HPDE6-E6E7 (cell line): Measurements from ENCODE around the gene ZBTB21.
"Not testable (repeated sequence)": the region's sequence is repeated elsewhere in the genome, so short reads cannot be mapped to it uniquely, and the experiment has no call there.

ENCODE experiments used
- DNase-seq: peaks from one replicate; pipeline ENCODE4 v3.0.0; 2011; ENCODE audit warnings: missing footprints; ENCODE audit errors: extremely low spot score

ZBTB21 gene

DNA sequence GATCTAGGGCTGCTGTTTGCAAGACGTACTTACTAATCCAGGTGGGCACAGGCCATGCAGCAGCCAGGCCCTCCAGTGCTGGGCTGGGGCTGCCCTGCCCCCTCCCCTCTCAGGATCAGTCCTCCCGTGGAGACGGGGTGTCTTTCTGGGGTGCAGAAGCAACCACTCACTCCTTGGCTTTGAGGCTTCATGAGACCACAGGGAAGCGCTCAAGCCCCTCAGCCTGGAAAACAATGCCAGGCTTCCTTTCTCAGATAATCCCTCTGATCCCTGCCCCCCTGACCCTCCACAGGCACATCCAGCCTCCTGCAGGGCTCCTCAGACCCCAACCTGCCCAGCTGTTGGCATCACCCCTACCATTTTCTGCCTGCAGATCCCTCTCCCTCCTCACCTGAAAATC, 42.5 kb downstream of the ZBTB21 start:
- DNase-seq, result no peak

DNA sequence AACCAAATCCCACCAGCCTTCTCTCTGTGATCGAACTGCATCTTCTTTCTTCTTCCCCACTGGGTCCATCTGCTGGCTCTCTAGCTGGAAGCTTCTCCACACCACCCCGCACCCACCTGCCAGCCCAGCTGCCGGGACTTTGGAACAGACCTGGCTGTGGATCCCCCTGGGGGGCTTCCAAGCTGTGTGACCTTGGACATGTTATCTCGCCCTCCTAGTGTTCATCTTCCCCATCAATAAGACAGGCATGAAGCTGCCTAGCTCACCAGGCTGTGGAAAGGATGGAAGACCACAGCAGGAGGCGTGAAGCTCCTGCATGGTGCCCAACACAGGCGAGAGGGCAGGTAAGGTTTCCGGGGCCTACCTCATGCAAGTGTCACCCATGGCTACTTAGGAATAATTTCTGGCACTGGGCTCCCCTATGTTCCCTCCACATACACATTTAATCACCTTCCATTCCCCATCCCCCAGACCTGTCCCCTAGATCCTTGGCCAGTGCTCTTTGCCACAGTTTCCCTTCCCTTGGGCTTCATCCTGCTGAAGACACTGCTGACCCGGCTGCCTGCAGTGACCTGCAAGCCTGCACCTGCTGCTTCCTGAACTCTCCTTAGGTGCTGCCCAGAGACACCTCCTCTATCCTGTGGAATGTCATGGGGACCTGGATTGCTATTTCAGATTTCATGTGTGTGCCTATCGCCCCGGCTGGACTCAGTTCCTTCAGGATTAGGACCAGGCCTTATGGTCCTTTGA, 43.1 kb downstream of the ZBTB21 start:
- no peak for DNase-seq

DNA sequence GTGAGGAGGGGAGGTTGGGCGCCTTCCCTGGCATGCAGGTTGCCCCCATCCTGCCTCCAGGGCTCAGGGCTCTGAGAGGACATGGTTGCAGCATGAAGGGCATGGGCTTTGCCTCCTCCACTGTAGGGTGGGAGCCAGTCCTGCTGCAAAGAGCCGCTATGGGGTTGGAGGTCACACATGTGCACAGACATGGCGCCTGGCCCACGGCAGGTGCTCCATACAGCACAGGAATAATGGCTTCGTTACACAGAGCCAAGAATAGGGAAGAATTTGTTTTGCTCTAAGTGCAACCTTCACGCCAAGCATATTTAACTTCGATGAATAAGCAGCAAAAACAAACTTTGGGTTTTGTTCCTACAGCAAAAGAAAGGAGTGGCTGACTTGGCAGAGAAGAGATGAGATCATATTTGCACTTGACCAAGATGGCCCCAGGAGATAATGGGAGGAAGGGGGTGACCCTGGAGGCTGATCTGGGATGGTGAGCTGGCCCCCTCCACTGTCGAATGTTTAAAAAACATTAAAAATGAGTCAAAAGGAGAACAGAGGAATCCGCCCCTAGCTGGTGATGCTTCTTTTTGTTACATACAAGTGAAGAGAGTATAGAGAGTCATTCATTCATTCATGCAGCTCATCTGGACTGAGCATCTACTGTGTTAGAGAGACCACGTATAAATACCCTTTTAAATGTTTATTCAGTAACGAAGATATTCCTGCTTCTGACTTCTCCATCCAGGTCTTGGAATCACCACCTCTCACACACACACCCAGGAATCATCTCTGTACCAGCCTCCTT, 43.9 kb downstream of the ZBTB21 start:
- DNase-seq, result no peak

DNA sequence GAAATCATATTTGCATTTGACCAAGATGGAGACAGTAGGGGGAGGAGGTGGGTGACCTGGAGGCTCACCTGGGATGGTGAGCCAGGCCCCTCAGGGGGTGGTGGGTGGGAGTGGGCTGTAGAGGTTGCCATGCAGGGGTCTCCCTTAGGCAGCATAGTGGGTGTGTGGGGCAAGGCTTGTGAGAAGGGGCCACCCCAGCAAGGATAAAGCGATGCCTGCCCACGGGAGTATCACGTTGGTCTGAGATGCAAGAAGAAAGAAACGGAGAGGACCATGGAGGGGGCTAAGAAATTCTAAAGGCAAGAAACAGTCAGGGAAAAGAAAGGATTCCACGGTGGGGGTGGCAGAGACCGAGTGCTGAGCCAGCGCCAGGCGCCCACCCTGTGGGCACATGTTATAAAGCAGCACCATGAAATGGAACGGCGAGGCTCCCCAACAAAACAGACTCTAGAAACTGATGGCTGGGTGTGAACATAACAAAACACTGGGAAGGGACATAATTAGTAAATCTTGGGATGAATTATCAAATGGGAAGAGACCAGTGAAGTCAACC, 44.6 kb downstream of the ZBTB21 start:
- DNase-seq, result no peak

DNA sequence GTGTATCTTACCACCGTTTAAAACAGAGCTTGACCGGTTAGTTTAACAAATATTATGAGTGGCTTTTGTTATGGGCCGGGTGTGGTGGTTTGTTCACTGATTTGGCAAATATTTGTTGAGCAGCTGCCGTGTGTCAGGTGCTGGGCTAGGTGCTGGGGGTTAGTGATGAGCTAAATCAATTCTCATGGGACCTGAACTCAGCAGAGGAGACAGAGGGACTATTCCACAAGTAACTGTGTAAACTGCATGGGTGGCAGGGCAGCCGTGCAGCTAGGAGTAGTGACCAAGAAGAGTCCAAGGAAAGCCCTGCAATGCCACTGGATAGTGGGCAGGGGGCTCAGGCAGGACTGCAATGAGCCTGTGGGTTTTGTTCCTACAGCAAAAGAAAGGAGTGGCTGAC, 45.1 kb downstream of the ZBTB21 start:
- DNase-seq, result no peak

DNA sequence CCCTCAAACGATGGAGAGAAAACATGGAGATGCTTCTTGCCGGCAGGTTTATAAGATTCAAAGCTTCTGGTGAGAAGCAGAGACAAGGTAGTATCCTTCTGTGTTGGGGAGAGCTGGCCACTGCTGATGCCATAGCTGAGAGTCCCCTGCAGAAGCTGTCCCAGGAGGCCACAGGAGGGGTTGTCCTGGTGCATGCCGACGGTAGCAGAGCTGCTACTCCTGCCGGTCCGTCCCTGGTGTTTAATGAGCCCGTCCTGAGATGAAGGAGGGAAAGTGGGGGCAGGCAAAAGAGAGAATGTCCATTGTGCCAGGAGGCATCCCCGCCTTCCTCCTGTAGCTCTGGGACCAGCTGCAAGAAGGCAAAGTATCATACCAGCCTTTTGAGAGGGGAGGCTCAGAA, 46.0 kb downstream of the ZBTB21 start:
- DNase-seq, result no peak

DNA sequence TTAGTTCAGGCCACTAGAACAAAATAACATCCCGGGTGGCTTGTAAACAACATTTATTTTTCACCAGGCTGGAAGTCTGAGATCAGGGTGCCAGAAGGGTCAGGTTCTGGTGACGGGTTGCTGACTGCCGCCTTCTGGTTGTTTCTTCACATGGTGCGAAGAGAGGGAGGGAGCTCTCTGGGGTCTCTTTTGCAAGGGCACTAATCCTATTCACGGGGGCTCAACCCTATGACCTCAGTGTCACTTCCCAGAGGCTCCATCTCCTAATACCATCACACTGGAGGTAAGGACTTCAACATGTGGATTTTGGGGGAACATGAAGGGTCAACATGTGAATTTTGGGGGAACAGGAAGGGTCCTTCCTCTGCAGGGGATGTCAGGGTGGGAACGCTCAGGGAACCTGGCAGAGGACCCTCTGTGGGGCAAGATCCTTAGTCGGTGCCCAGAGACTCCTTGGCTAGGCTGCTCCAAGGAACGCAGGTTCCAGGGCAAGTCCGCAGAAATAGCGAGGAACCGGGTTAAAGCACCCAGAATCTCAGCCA, 47.7 kb downstream of the ZBTB21 start:
- DNase-seq, result no peak

DNA sequence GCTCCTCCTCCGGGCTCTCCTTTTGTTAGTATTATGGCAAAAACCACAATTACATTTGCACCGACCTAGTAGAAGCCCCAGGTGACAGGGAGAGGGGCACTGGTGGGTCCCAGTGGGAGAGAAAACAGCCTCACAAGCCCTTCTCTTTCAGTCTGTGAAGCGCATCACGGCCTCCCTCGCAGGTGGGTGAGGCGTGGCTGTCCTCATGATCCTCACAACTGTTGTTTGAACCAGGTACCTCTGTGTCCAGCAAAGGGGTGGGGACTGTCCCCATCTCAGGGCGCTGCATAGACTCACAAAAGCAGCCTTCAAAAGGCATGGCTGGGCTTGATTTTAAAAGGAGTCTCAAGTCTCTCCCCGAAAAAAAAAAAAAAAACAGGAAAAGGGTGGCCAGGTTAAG, 48.4 kb downstream of the ZBTB21 start:
- DNase-seq, result no peak

DNA sequence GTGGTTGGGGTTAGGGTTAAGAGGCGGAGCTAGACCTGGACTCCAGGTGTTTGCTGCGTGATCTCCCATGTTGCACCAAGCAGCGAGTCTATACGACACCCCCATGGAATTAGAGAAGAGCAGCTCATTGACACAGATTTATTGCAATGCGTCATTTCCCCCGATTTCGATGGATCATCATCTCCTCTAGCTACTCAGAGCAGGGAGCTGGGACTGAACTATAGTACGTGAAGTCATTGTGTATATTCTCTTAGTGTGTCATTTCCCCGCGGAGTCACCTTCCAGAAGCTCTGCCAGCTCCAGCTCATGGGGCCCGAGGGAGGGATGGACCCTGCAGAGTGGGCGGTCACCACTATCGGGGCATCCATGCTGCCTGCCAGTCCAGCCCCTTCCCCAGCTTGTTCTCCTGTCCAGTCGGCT, 48.9 kb downstream of the ZBTB21 start:
- no peak for DNase-seq

DNA sequence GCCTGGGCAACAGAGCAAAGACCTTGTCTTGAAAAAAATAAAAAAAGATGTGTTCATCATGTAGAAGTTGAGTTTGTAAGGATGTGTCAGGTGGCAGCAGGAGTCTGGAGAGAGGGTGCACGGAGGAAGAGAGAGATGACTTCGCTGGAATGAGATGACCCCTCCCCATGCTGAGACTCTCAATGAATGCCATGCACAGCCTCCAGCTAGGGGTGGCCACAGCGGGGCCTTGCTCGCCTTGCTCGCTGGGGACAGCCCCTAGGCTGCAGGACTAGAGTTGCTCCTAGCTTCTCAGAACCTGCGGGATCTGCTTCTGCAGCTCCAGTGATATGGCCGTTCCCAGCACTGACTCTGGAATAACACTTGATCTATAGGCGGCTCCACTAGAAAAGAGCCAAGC, 49.8 kb downstream of the ZBTB21 start:
- no peak for DNase-seq

DNA sequence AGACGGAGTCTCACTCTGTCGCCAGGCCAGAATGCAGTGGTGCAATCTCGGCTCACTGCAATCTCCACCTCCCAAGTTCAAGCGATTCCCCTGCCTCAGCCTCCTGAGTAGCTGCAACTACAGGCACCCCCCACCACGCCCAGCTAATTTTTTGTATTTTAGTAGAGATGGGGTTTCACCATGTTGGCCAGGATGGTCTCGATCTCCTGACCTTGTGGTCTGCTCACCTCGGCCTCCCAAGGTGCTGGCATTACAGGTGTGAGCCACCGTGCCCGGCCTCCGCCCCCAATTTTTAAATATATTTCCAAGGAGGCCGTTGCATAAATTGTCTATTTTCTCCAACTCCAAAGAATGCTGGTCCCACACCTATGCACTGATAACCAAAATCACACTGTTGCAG, 50.5 kb downstream of the ZBTB21 start:
- not testable (repeated sequence) for DNase-seq

DNA sequence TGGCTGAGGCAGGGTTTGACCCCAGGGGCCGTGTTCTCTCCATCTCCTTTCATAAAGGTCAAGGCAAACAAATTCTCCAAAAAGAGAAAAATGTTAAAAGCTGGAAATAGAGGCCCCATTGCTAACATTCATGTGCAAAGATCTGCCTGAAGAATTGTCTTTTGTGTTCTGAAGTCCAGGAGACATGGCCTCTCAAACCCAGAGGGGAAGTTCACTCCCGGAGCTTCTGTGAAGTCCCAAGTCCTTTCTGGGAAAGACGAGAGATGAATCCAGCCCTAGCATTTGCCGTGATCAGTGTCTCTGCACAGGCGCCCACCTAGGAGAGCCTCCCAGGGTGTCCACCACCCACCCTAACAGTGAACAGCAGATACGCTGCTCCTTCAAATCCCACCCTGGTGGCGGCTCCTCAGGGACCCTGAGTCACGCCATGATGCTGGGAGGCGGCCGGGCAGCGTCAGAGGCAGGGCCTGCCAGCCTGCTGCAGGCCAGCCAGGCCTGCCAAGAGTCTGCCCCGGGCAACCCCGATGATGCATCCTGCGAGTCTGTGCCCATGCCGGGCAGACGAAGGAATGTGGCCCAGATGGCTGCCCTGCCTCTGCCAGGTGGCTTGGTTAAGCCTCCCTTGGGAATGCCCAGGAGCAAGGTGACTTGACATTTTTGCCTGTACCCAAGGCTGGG, 51.1 kb downstream of the ZBTB21 start:
- DNase-seq, result no peak

DNA sequence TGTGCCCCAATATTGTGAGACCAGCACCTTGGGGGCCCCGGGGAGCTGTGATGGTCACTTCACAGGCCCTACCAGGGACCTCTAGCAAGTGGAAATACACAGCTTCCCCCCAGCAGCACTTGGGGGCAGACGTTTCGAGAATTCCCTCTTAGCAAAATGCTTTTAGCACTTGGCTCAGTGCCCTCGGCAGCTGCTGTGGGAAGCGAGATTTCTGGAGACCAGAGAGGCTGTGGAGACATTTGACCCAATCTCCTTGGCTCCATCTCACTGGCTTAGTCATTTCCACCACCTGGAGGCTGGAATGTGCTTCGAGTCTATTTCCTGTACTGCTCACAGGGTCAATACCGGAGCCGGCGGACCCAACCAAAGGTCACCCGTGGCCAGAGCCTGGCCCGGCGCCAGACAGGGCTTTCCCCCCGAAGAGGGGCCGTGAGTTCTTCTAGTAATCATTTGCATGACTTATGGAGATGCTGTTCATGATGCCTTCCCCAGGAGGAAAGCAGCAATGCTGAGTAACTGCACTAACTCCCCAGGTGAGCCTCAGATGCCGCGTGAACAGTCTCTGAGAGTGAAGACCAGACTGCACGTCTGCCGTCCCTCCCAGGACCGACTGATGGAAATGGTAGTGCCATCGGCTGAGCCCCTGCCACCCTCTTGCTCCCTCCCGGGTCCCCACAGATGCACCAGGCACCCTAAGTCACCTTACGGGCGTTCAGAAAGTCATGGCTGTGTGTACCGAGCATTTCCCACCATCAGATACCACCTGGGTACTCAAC, 52.0 kb downstream of the ZBTB21 start:
- peak; percentile 78 for DNase-seq

DNA sequence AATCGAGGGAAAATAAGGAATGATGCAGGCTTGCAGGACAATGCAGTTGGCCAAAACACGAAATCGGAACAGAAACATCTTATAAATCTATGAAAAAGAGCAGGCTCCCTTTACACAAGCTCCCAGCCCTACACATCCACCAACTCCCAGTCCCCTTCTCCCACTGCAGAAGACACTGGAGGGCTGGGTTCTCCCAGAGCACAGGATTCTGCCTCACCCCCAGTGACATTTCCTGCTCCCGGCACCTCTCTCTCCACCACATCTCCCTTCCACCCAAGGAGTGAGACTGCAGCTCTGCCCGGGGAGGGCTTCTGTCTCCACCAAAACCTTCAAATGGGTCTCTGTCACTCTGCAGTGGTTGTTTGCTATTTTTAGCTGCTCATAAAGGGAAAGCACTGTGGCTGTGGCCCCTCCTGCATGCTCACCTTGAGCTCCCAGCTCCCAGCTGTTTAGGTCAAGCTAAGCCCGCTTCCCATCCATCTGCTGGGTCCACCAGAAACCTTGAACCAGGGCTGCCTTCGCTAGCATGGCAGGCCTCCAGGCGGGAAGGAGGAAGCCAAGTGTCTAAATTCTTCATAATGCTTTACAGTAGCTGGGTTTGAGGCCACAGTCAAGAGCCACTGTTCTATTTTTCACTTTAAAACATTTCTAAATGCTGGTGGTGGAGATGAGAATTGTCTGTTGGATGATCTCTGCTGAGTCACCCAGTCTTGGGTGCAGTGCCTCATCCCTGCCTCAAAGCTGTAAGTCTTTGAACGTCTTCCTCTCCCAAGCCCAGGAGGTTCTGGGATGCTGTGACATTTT, 53.0 kb downstream of the ZBTB21 start:
- peak; percentile 56 for DNase-seq

DNA sequence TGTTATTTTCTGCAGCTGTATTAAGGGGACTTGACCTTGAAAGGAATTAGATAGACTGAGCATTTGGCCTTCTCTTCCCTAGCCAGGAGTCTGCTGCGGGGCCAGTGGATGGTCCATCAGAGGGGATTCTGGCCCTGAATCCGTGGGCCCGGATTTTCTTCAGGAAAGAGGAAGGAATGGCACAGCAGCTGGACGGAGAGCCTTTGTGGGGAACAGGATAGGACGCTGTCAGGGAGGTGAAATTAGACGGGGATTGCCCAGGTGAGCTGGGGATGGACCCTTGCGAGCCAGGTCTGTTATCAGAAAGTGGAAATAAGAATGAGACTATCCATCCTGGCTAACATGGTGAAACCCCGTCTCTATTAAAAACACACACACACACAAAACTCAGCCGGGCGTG, 54.6 kb downstream of the ZBTB21 start:
- DNase-seq, result no peak

DNA sequence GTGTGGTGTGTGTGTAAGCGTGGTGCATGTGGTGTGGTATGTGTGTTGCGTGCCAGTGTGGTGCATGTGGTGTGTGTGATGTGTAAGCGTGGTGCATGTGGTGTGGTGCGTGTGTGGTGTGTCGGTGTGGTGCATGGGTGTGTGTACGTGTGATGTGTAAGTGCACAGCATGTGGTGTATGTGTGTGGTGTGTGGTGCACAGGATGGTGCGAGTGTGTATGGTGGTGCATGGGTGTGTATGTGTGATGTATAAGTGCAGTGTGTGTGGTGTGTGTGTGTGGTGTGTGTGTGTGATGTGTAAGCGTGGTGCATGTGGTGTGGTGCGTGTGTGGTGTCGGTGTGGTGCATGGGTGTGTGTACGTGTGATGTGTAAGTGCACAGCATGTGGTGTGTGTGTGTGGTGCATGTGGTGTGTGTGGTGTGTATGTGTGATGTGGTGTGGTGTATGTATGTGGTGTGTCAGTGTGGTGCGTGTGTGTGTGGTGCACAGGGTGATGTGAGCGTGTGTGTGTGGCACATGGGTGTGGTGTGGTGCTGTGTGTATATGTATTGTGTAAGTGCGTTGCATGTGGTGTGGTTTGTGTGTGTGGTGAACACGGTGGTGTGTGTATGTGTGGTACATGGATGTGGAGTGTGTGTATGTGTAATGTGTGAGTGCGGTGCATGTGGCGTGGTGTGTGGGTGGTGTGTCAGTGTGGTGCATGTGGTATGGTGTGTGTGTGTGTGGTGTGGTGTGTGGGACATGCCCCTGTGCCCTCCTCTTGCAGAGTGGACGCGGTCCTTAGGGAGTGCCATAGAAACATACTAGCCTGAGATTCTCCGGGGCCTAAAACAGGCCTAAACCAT, 55.3 kb downstream of the ZBTB21 start:
- no peak for DNase-seq

DNA sequence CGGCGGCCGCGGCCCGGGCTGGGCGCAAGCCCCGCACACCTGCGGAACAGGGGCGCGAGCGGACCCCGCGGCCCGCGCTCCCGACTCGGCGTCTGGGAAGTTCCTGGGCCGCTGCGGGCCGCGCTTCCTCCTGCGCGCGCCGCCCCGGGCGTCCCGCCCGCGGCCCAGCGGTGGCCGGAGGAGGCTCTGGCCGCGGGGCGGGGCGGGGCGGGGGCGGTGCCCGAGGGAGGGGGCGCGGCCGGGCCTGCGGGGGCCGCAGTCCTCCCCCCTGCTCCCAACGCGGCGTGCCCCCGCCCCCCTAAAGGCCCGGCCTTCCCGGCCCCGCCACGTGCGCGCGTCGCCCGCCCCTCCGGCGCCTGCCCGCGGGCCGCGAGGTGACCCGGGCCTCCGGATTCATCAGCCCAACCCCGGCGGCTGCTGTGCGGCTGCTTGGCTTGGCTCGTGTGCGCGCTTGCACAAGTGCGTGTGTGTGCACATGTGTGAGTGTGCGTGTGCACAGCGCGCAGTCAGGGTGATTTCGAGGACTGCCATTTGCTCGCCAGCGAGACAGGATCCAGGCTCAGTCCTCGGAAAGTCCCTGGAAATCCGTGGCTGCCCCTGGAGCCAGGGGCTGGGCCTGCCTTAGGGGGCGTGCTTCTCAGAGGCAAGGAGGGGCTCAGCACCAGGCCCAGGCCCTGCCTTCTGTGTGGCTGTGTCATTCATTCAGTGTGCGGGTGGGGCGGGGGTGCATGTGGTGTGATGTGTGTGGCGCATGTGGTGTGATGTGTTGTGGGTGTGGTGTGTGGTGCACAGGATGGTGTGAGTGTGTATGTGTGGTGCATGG, 56.1 kb downstream of the ZBTB21 start, which contains the start of gene C2CD2:
C2CD2 (minus strand) TSS at position 188 of the 823 bp plus-strand sequence. CDS start 370 bp downstream, outside the sequence.
- DNase-seq, result no peak

DNA sequence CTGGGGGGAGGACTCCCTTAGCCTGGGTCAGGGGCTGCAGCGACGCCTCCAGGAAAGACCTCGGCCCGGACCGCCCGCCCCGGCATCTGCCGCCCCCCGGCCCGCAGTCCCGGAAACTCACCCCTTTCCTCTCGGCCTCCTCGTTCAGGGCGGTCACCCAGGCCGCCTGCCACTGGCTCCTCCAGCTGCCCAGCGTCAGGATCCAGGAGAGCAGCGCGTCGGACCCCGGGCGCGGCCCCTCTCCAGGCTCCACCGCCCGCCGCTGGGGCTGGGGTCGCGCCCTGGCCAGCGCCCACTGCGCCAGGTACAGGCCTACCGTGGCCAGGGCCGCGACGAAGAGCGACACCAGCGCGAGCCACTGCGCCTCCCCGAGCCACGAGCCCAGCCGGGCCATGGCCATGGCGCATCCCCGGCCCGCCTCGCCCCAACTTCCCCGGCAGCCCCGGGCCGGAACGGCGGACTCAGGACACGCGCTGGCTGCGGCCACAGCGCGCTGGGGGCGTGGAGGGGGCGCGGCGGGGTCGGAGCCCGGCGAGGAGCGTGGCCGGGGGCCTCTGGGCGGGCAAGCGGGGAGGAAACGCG, 56.8 kb downstream of the ZBTB21 start:
- no peak for DNase-seq
